Stimulated activated CD4-positive, alpha-beta T cell treated with anti-CD3 and anti-CD28 coated beads, Interleukin-4, amount 100 ng/mL, for 1 hour (primary cell): ENCODE results near the gene SELENOF.

Source experiments
- DNase-seq: peaks from one replicate; pipeline ENCODE4 v3.0.0-alpha.2; 2020

Gene SELENOF

DNA sequence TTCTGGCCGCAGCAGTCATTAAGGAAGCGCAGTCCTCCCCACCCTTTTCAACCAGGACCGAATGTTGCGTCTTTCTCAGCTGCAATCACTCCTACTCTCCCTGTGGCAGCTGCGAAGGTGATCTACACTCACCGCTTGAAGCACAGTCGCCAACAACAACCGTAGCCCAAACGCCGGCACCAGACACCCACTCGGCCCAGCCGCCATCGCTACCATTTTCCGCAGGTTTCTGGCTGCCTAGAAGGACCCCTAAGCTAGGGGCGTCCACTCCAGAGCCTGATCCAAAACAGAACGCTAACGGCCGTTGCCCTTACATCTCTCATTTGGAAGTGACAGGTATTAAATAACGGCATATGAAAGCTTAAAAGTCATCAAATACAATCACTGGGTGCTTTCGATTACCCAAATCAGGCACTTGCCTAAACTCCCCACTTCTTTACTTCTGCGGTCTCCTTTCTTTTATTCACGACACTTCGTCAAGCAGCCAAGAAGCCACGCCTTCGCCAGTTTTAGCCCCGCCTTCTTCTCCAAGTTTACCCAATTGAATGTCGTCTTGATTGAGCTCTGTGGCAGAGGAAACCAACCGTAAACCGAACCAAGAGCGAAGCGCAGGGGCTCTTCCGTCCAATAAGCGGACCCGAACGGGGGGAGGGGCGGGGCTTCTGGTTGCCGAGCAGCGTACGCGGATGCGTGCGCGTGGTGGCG is at the start of gene SELENOF:
TSS of gene SELENOF (minus strand) at position 231 of the 705 bp plus-strand sequence. CDS start at position 216, 15 bp downstream.
- DNase-seq = peak; percentile 99

- no peak for DNase-seq
Observed at GRCh38 chr1:86960548-86960947, 46.6 kb upstream of the SELENOF start.

GRCh38 chr1:86957221-86957620 is 43.3 kb upstream of the SELENOF start:
- no peak for DNase-seq

GRCh38 chr1:86956221-86956620 is 42.3 kb upstream of the SELENOF start:
- DNase-seq = no peak

GRCh38 chr1:86955678-86956077 is 41.8 kb upstream of the SELENOF start:
- DNase-seq = no peak

- DNase-seq = no peak
Observed at GRCh38 chr1:86953167-86953566, 39.2 kb upstream of the SELENOF start.

DNA sequence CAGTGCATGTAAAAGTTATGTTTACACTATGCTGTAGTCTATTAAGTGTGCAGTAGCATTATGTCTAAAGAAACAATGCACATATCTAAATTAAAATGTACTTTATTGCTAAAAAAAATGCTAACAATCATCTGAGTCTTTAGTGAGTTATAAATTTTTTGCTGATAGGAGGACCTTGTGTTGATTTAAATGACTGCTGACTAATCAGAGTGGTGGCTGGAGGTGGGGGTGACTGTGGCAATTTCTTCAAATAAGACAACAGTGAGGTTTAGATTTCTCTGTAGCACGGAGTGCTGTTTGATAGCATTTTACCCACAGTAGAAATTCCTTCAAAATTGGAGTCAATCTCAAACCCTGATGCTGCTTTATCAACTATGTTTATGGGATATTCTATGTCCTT is 37.5 kb upstream of the SELENOF start:
- no peak for DNase-seq

DNA sequence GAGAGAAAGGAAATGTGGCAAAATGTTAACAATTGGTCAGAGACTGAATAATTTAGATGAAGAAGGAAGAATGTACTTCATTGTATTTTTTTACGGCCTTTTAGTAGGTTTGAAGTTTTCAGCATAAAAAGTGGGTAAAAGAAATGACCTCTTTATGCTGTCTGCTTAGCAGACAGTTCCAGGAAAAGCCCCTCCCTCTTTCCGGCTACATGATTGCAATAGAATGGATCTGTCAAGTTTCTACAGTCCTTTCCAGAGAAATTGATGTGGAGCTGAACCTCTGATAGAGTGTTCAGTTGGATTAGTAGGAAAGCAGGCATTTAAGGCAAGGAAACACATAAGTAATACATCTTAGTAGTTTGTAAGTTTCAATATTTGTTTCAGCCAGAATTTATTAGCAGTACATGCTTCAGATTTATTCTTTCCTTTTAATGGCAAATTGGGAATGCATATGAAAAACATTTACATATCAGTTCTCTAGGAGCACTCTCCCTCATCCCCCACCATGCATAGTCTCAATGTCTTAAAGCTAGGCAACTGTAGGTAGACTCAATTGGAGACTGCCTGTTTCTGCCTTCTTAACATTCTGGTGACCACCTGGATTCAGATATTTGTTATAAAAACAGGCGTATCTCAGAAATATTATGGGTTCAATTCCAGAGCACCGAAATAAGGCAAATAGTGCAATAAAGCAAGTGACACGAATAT is 36.9 kb upstream of the SELENOF start:
- no peak for DNase-seq

DNA sequence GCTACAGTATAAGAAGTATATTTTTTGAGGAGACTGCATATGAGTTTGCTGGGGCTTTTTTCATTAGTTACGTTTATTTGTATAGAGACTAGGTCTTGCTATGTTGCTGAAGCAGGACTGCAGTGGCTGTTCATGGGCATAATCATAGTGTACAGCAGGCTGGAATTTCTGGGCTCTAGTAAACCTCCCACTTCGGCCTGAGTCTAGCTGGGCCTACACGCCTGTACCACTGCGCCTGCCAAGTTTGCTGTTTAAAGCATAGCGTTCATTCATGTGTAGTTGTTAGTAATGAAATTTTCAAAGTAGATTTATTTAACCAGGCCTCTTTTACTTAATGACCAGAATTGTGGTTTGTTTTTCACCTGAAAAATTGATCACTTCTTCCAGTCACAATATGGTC is 34.3 kb upstream of the SELENOF start:
- DNase-seq = no peak

DNA sequence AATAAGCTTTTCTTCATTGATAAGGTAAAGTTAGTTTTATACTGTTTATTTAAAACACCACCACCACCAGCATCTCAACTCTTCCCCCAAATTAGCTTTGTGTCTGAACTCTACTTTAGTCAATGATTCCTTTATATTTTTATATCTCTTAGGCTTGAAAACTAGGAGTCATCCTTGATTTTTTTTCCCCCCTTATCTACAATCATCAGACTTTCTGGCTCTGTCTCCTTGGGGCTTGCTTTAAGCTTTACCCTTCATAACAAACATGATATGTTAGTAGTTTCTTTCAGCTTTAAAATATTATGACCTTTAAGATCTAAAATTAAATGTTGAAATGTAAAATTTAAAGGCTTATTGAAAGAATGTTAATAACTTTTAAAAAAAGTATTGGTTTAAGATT is 28.8 kb upstream of the SELENOF start:
- no peak for DNase-seq

- no peak for DNase-seq
Observed at GRCh38 chr1:86942042-86942441, 28.1 kb upstream of the SELENOF start.

DNA sequence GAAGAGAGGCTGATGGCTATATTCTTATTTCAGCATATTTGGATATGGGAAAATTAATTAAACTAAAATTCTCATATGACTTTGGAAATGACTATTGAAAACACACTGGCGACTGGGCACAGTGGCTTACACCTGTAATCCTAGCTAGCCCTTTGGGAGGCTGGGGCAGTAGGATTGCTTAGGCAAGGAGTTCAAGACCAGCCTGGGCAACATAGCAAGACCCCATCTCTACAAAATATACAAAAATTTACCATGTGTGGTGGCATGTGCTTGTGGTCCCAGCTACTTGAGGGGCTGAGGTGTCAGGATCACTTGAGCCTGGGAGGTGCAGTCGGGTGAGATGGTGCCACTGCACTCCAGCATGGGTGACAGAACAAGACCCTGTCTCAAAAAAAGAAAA is 26.7 kb upstream of the SELENOF start:
- no peak for DNase-seq

- DNase-seq = no peak
Observed at GRCh38 chr1:86939406-86939805, 25.5 kb upstream of the SELENOF start.

DNA sequence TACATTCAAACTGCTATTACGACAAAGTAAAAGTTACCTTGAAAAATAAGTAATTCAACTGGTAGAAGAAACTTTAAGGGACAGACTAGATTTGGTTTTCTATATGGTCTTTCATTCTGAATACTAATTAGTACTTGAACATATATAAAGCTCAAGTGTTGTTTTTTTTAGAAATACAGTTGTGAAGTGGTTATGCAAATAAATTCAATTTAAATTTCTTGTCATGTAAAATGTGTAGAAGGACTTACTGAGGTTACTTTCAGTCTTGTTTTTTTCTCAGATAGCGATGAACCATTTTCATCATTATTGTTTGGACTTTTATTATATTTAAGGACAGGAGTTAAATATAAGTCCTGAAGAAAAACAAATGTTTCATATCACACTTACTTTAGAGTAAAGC is 24.9 kb upstream of the SELENOF start:
- DNase-seq = no peak

- DNase-seq = no peak
Observed at GRCh38 chr1:86938450-86938849, 24.5 kb upstream of the SELENOF start.

DNA sequence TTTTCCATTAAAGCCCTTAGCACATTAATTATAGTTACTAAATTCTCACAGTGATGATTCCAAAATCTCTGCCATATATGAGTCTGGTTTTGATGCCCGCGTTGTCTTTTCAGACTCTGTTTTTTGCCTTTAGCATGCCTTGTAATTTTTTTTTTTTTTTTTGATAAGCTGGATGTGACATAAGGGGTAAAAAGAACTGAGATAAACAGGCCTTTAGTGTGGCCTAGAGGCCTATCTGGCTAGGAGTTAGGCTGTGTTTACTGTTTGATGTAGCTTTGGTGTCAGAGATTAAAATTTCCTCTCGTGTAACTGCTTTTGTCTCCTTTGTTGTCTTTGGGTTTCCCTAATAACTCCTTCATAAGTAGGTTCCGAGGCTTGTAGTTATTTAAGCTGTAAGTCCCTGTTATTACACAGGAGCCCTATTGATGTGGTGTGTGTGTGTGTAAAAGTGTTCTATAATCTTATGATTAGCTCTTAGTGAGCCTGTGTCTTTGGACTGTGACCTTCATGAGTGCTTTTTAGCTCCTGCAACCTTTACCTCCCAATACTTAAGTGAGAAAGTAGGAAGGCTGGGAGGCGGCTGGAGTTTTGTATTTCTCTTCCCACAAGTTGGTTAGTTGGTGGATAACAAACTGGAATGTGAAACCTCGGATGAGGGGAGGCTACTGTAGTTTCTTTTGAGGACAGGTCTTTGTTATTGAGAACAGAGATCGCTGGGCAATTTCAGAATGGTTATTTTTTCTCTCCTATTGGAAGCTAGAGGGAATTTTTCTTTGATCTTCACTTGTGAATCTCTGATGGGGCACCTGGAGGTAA is 19.8 kb upstream of the SELENOF start:
- DNase-seq = no peak

GRCh38 chr1:86933051-86933450 is 19.1 kb upstream of the SELENOF start:
- DNase-seq = no peak

- DNase-seq = no peak
Observed at GRCh38 chr1:86928819-86929218, 14.9 kb upstream of the SELENOF start.

DNA sequence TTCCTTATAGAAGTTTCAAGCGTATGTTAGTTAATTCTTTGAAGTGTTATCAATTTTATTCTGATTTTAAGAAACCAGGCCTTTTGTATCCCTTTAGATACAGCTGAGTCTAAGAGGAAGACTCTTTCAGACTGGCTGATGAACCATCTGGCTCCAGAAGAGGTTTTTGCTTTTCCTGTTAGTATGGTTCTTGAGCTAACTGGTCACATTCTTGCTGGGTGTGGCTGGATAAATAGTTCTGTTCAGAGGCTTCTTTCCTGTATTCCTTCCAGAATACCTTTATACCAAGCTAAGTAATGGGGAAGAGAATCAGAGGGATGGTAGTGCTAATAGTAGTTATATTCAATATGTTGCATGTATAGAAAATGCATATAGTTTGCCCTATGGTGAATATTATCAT is 13.0 kb upstream of the SELENOF start:
- DNase-seq = no peak

GRCh38 chr1:86925742-86926141 is 11.8 kb upstream of the SELENOF start:
- no peak for DNase-seq

DNA sequence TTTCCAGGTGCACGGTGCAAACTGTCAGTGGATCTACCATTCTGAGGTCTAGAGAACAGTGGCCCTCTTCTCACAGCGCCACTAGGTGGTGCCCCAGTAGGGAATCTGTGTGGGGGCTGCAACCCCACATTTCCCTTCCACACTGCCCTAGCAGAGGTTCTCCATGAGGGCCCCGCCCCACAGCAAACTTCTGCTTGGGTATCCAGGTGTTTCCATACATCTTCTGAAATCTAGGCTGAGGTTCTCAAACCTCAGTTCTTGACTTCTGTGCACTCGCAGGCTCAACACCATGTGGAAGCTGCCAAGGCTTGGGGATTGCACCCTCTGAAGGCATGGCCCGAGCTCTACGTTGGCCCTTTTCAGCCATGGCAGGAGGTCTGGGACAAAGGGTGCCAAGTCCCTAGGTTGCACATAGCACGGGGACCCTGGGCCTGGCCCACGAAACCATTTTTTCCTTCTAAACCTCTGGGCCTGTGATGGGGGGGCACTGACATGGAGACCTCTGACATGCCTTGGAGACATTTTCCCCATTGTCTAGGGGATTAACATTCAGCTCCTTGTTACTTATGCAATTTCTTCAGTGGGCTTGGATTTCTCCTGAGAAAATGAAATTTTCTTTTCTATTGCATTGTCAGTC is 10.5 kb upstream of the SELENOF start:
- no peak for DNase-seq

DNA sequence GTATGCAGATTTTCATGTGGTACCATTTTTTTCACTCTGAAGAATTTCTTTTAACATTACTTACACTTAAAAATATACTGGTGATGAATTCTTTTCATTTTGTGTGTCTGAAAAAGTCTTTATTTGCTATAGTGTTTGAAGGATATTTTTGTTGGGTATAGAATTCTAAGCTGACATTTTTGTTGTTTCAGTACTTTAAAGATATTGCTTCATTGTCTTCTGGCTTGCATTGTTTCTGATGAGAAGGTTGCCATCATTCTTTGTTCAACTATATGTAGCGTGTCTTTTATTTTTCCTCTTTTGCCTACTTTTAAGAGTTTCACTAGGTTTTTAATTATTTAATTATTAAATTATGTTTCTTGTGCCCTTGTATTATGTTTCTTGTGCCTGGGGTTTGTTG is 8.5 kb upstream of the SELENOF start:
- no peak for DNase-seq

DNA sequence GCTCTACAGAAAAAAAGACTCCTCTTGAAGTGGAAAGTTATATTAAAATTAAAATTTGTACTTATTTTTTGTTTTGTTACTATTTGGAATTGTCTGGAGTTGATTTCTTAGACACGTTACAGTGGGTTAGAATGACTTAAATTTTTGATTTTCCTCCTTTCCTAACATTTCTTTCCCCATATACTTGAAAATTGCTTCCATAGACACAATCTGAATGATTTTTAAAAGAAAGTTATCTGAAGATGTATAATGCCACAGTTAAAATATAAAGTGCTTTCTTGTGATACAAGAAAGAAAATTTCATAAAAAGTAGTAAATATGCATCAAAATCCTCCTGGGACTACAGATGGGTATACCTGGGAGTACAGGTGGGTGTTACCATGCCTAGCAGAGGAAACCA is 2.8 kb upstream of the SELENOF start:
- no peak for DNase-seq
